Measurements from ENCODE around the gene TMC2.

DNA sequence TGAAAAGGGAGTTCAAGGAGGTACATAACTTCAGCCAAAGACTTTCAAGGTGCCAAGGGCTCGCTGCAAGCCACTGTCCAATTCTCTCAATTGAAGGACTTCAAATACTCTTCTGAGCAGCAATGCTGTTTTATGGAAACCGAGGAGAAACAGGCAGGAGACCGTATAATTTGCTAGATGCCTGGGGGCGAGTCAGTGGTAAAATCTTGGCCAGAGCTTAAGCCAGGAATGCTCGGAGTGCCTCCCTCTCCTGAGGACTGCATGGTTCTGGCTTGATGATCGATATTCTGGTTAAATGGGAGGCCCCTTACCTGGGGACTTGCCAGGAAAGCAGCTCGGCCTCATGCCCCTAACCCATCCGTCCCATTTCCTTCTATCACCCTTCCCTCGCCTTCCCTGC, 80.3 kb downstream of the TMC2 start:
- TF ChIP-seq, protein P1, sequence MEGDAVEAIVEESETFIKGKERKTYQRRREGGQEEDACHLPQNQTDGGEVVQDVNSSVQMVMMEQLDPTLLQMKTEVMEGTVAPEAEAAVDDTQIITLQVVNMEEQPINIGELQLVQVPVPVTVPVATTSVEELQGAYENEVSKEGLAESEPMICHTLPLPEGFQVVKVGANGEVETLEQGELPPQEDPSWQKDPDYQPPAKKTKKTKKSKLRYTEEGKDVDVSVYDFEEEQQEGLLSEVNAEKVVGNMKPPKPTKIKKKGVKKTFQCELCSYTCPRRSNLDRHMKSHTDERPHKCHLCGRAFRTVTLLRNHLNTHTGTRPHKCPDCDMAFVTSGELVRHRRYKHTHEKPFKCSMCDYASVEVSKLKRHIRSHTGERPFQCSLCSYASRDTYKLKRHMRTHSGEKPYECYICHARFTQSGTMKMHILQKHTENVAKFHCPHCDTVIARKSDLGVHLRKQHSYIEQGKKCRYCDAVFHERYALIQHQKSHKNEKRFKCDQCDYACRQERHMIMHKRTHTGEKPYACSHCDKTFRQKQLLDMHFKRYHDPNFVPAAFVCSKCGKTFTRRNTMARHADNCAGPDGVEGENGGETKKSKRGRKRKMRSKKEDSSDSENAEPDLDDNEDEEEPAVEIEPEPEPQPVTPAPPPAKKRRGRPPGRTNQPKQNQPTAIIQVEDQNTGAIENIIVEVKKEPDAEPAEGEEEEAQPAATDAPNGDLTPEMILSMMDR (IDR thresholded peaks at IDR 0.05; ENCODE audit: insufficient read depth, low read length, poor library complexity, severe bottlenecking) = no peak
- TF ChIP-seq EZH2phosphoT487 (conservative IDR thresholded peaks at IDR 0.05; ENCODE audit: low read length) = no peak
